Keratinocyte (primary cell): ENCODE data around the gene FCRL2.

Experiments
- EZH2 ChIP-seq: IDR thresholded peaks from one replicate; pipeline ENCODE4 v1.6.1; 2012; ENCODE audit warnings: inconsistent platforms, mild to moderate bottlenecking, low read length, moderate library complexity
- TF ChIP-seq, protein P1 (sequence below), 3 experiments: IDR thresholded peaks in 1 of 3; conservative IDR thresholded peaks in 1 of 3; optimal IDR thresholded peaks in 1 of 3; 2 replicates in 2 of 3; 3 replicates in 1 of 3; pipeline versions ENCODE3 to v1.5.1; 2011; ENCODE audit warnings: low read length in 3 of 3, mild to moderate bottlenecking in 3 of 3, moderate library complexity in 2 of 3, control low read depth in 1 of 3, inconsistent platforms in 1 of 3; ENCODE audit not compliant: insufficient read depth in 2 of 3; ENCODE audit errors: extremely low read depth in 1 of 3

DNA sequence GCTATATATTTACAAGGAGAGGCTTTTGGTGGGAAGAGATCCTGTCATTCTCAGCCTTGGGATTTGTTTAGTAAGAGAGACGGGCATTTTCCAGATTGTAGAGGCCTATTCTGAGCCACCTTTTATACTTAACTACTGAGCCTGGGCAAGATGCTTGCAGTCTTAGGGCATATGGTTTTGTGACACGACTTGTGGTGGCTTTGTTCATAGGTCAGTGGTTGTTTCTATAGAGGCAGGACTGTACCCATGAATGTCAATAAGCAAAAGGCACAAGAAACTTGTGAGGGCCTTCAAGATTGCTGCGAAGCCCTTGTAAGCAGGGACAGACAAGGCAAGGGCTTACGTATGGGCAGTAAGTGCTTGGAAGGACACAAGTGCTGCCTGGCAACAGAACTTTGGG lies 73.0 kb downstream of the FCRL2 start:
- TF ChIP-seq, protein P1, sequence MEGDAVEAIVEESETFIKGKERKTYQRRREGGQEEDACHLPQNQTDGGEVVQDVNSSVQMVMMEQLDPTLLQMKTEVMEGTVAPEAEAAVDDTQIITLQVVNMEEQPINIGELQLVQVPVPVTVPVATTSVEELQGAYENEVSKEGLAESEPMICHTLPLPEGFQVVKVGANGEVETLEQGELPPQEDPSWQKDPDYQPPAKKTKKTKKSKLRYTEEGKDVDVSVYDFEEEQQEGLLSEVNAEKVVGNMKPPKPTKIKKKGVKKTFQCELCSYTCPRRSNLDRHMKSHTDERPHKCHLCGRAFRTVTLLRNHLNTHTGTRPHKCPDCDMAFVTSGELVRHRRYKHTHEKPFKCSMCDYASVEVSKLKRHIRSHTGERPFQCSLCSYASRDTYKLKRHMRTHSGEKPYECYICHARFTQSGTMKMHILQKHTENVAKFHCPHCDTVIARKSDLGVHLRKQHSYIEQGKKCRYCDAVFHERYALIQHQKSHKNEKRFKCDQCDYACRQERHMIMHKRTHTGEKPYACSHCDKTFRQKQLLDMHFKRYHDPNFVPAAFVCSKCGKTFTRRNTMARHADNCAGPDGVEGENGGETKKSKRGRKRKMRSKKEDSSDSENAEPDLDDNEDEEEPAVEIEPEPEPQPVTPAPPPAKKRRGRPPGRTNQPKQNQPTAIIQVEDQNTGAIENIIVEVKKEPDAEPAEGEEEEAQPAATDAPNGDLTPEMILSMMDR (optimal IDR thresholded peaks at IDR 0.05 in 1 of 3, IDR thresholded peaks at IDR 0.05 in 1 of 3, conservative IDR thresholded peaks at IDR 0.05 in 1 of 3; ENCODE audit: extremely low read depth in 1 of 3, insufficient read depth in 2 of 3, low read length in 3 of 3) = no peak
- no peak for TF ChIP-seq EZH2
